GM12891 (cell line): ENCODE results near the gene PRUNE2.

Experiments used
- PAX5 ChIP-seq: IDR thresholded peaks from 2 replicates; pipeline ENCODE4 v1.6.1; 2011; ENCODE audit warnings: low read length, moderate library complexity, mild to moderate bottlenecking; ENCODE audit not compliant: insufficient read depth, severe bottlenecking
- POLR2A ChIP-seq: IDR thresholded peaks from 2 replicates; pipeline ENCODE4 v1.6.1; 2011; ENCODE audit warnings: low read depth, low read length, control low read depth
- POLR2AphosphoS5 ChIP-seq: IDR thresholded peaks from 2 replicates; pipeline ENCODE4 v1.6.1; 2011; ENCODE audit warnings: low read depth, low read length, control low read depth
- SPI1 ChIP-seq: IDR thresholded peaks from 2 replicates; pipeline ENCODE4 v1.6.1; 2011; ENCODE audit warnings: low read depth, low read length, control low read depth

- no peak for TF ChIP-seq SPI1
- TF ChIP-seq PAX5, result no peak
- TF ChIP-seq POLR2A, result no peak
- TF ChIP-seq POLR2AphosphoS5, result no peak
These were observed 248.6 kb downstream of the PRUNE2 start for GRCh38 chr9:76657265-76657664.
